IPS-18c (cell line): ENCODE data around the gene PDE3B.
"Not testable (repeated sequence)": the region's sequence is repeated elsewhere in the genome, so short reads cannot be mapped to it uniquely, and the experiment has no call there.

Experiments used
- H3K4me3 ChIP-seq: 2 replicates; pipeline ENCODE4 v1.7.0; 2013; ENCODE audit warnings: low read depth, mild to moderate bottlenecking, low read length, moderate library complexity; ENCODE audit not compliant: insufficient read depth
- H3K9me3 ChIP-seq: one replicate; pipeline ENCODE4 v1.6.1; 2013; ENCODE audit warnings: mild to moderate bottlenecking, low read length, moderate library complexity; ENCODE audit not compliant: control insufficient read depth, insufficient read depth

The PDE3B gene

GRCh38 chr11:14875163-14875562 is 231.6 kb downstream of the PDE3B start:
- Histone ChIP-seq H3K9me3 (no peaks in the 10 kb centered on the region), H3K4me3 (no peak overlapping the region)

DNA sequence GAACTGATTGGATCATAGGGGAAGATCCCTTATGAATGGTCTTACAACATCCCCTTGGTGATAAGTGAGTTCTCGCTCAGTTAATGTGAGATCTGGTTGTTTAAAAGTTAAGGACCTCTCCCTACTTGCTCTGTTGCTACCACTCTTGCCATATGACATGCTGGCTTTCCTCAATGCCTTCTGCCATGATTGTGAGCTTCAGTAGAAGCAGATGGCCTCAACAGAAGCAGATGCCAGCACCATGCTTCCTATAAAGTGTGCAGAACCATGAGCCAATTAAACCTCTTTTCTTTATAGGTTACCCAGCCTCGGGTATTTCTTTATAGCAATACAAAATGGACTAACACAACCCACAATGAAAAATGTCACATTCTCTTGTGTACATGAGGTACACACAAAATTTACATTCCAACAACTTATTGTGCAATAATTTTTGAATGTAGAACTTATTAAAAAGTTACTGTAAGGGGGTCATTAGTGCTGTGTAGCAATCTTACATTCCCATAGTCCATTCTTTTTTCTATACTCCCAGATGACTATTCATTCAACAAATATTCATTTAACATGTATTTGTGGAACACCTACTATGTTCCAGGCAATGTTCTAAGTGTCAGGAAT is 238.1 kb downstream of the PDE3B start:
- Histone ChIP-seq H3K4me3 (no peak overlapping the region), H3K9me3 (no peaks in the 10 kb centered on the region)

DNA sequence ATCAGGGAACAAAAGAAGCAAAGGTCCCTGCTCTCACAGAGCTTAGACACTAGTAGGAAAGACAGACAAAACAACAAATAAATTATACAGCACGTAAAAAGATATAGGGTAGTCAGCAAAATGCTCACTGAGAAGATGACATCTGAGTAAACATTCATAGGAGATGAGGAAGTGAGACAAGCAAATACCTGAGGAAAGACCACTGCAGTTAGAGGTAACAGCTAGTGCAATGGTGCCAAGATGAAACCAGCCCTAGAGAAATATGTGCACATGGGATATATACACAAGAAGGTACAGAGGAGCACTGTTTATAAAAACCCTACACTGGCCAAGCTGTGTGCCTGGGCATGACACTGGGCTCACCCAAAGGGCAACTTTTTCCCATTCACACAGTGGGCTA is 238.6 kb downstream of the PDE3B start:
- no peak overlapping the region for H3K4me3 ChIP-seq
- H3K9me3 ChIP-seq = no peaks in the 10 kb centered on the region

DNA sequence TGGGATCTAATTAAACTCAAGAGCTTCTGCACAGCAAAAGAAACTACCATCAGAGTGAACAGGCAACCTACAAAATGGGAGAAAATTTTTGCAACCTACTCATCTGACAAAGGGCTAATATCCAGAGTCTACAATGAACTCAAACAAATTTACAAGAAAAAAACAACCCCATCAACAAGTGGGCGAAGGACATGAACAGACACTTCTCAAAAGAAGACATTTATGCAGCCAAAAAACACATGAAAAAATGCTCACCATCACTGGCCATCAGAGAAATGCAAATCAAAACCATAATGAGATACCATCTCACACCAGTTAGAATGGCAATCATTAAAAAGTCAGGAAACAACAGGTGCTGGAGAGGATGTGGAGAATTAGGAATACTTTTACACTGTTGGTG is 240.1 kb downstream of the PDE3B start:
- not testable (repeated sequence) for H3K4me3 ChIP-seq

GRCh38 chr11:14884667-14885273 is 241.2 kb downstream of the PDE3B start:
- Histone ChIP-seq H3K4me3 (no peak overlapping the region), H3K9me3 (no peaks in the 10 kb centered on the region)

More for the DNA sequence above, 240.1 kb downstream of the PDE3B start:
- not testable (repeated sequence) for H3K9me3 ChIP-seq

GRCh38 chr11:14886513-14886912 is 242.9 kb downstream of the PDE3B start:
- H3K9me3 ChIP-seq = no peaks in the 10 kb centered on the region
- H3K4me3 ChIP-seq = no peak overlapping the region

- Histone ChIP-seq H3K4me3 (peak overlapping the region; percentile 74), H3K9me3 (no peaks in the 10 kb centered on the region)
Observed at GRCh38 chr11:14891143-14892035, 247.8 kb downstream of the PDE3B start.

DNA sequence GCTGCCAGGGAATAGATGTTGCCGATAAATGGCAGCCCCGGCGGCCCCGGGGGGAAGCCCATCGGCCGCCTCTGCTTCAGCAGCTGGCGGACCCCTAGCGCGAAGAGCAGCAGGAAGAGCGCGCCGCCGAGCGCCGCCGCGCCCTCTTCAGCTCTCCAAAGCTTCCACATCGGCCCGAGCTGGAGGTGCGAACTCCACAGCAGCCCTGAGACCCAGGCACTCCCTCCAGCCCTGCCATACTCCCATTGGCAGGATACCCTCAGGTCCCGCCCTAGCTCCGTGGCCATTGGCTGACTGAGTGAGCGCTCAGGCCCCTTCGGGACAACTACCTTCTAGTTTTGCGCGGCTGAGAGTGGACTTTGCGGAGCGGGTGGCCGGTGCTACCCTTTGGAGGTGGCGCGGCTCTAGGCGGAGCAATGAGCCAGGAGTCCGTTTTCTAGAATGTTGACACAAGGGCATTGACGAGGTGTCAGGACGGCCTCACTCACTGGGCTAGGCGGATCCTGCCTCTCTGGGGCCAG is 248.5 kb downstream of the PDE3B start, which contains the start of gene CYP2R1:
CYP2R1 (minus strand) TSS at position 196 of the 521 bp plus-strand sequence; CDS start at position 170, 26 bp downstream.
- H3K9me3 ChIP-seq = no peaks in the 10 kb centered on the region

DNA sequence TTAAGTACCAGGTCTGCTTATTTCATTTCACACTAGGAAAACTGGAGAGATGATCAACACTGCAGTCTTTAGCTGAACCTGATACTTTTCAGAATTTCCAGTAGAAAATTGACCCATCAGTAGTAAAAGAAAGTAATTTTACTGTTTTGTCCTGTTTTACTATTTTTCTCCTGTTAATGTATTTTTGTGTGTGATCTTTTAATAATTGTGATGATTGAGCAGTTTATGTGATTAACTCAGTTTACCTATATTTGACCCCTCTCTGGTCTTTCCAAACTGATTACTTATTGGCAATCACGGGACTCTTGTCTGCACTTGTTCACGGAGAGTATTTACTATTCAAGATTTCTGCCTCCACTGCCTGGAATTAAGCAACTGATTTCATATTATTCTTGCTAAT is 249.0 kb downstream of the PDE3B start:
- Histone ChIP-seq H3K9me3 (no peaks in the 10 kb centered on the region), H3K4me3 (peak overlapping the region; percentile 40)

More for the DNA sequence above, 248.5 kb downstream of the PDE3B start, which contains the start of gene CYP2R1:
- peak within 1 kb of the TSS; percentile 74 for H3K4me3 ChIP-seq

DNA sequence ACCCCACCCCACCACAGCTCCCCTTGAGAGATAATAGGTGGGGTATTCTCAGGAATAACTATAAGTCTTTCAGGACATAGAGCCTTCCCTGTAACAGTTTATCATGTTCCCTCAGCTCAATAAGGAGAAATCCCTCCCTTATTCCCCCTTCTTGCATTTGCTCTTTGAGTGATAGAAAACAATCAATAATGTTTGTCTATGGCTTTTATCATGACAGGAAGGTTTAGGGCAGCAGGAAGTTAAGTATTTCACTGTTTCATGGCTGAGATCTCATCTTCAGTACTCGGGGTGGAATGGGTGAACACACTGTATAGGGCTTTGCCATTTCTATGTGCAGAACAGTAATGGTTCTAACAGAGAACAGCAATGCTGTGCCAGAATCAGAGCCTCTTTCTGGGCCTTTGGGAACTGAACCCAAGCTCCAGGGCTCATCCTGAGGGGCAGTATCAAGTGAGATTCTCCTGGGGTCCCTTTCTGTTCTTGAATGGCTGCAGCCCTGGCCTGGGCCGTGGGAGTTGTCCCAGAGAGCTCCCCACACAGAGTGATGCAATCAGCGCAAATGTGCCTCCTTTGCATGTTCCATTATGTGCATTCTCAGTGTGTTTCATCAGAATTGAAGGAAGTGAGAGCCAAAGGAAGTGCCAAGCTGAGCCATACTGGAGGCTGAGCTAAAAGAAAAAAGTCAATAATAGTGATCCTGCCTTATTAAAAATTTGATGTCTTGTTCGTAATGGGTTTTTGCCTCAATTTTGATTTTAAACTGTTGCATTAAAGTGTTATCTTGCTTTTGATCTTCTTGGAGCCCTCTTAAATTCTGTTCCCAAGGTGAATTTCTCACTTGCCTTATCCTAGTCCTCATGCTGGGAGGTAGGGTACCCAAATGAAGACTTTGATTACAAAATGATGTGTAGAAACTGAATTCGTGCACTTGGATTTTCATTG is 251.3 kb downstream of the PDE3B start:
- no peaks in the 10 kb centered on the region for H3K9me3 ChIP-seq
- no peak overlapping the region for H3K4me3 ChIP-seq

GRCh38 chr11:14898355-14898754 is 254.8 kb downstream of the PDE3B start:
- H3K4me3 ChIP-seq = no peak overlapping the region
- H3K9me3 ChIP-seq = no peaks in the 10 kb centered on the region

- no peaks in the 10 kb centered on the region for H3K9me3 ChIP-seq
- no peak overlapping the region for H3K4me3 ChIP-seq
Observed at GRCh38 chr11:14898906-14899305, 255.3 kb downstream of the PDE3B start.

GRCh38 chr11:14902650-14903350 is 259.2 kb downstream of the PDE3B start:
- Histone ChIP-seq H3K4me3 (no peak overlapping the region), H3K9me3 (peaks cover 3% of the 10 kb centered on the region)

- H3K4me3 ChIP-seq = peak overlapping the region; percentile 44; the same call in 1 of the 2 replicates
- peaks cover 3% of the 10 kb centered on the region for H3K9me3 ChIP-seq
Observed at GRCh38 chr11:14904745-14905103, 261.1 kb downstream of the PDE3B start.

DNA sequence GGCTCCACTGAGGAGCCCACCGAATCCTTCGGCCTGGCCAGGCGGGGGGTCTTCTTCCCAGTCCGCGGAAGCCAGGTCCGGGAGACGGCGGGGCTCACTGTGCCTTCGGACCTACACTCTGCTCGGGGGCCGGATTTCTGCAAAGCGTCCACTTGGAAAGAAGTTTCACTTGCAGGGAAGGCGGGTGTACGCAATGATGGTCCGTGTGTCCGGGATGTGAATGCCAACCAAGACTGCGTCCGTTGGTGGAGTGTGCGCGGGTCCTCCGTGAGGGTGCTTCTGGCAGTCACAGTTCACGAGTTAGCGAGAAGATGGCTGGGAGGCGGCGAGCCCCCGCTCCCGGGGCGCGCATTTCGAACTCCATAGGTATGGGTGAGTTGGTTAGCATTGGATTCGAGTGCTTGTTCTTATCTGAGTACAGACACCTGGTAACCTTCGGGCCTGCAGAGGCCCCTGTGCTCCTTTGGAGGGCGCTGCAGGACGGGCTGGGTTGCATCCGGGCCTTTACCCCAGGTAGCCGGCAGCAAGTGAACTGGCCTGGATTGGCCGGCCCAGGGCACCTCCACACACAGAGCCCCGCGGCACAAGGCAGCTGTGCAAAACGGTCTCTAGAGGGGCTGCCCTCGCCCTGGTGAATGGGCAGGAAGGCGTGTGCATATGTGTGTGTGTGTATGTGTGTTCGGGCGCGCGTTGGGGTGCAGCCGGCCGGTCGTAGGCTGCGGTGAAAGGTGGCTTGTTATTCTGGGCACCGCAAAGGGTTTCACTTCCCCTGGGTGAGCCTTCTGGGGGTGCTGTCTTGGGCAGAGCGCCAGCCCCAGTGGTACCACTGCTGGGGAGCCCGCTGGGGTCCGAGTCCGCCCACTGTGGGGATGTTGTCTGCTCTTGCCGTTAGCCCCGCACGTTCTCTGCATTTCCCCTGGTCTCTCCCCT is 261.8 kb downstream of the PDE3B start:
- Histone ChIP-seq H3K9me3 (peaks cover 3% of the 10 kb centered on the region), H3K4me3 (peak overlapping the region; percentile 44)
